ACHN (cell line): ENCODE measurements around the gene GNRH2.
A peak's percentile ranks its signal among the peaks of the same experiment; 100 is the strongest.
"Not testable (repeated sequence)": the region's sequence is repeated elsewhere in the genome, so short reads cannot be mapped to it uniquely, and the experiment has no call there.

Experiments
- DNase-seq: peaks from one replicate; pipeline ENCODE4 v3.0.0-alpha.2; 2015
- in situ Hi-C: cut with HindIII; loops from 2 replicates; pipeline ENCODE4 v1.10.0; 2017; ENCODE audit warnings: low sequenced_read_pairs, low pct_ligation_motif_present, low pct_unique_long_range_greater_than_20kb

GNRH2 gene, protein sequence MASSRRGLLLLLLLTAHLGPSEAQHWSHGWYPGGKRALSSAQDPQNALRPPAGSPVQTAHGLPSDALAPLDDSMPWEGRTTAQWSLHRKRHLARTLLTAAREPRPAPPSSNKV

DNA sequence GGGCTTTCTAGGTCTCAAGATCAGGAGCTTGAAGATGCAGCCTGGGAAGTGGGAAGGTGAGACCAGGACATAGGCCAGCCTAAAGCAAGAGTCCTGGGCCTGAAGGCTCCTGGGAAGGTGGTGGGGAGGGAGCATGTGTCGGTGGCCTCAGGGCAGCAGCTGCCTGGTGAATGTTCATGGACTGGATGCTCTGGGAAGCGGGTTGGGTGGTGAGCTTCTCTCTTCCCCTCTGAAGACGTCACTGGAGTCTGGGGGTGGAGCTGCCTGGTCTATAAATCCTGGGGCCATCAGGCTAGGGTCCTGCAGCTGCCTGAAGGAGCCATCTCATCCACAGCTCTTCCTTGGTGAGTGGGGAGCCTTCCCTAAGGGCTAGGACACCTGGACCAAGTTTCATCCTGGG is at the start of gene GNRH2:
TSS of gene GNRH2 (plus strand) at position 301 of the 400 bp plus-strand sequence. CDS start 793 bp downstream, outside the sequence.
- in situ Hi-C loops = no loop called here
- no peak for DNase-seq

DNA sequence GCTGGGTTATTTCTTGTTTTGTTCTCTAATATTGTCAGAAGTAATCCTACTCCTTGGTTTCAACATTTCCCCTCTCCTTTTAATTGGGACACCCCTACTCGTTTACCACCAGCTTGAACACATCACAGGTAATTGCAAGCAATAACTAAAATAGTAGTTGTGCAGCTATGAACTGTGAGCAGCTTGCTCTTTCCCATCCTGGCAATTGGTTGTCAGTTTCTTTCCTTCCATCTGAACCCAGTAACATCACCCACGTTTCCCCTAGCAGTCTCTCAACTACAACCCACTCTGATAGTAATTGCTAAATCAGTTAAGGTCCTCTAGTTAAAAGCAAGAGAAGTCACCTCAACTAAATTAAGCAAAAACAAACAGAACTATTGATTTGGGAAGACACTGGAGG is 47.6 kb upstream of the GNRH2 start:
- in situ Hi-C loops = no loop called here
- no peak for DNase-seq

DNA sequence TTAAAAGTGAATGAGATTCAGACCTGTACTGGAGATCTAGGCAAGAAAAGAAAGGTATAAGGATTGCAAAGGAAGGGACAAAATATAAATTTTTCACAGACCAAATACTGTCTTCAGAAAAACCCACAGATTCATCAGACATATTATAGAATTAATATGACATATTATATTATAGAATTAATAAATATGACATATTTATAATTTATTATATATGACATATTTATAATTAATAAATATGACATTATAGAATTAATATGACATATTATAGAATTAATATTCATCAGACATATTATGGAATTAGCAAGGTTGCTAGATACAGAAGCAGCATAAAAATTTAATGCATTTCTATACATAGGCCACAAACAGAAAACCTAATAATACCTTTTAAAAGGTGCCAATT is 44.7 kb upstream of the GNRH2 start:
- in situ Hi-C loops = no loop called here
- DNase-seq = no peak

DNA sequence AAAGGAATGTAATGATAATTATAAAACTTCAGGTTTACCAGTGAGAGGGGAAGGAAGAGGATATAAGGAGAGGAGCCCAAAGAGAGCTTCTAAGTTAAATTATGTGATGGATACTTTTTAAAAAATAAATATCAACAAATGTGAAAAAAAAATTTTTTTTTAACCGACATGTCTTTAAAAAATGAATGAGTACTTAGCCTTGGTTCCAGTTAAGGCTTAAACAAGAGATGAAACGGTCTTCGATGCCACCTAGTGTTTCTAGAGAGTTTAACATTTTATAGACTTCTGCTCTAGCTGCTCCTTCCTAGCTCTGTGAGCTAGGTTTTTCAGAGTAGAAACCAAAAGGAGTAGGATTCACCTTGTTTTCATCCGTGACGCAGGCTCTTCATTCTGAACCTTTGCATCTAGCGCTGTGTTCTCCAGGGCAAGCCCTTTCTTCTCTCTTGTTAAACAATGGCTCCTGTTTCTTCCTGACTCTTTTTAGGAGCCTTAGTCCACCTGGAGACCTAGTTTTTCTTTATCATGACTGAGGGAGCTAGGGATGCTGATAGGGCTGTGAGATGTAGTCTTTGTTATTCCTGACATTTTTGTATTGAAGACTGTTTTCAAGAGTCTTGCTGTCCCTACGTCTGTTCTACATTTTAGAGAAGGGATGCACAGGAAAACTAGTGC is 42.4 kb upstream of the GNRH2 start:
- peak; percentile 73 for DNase-seq
- in situ Hi-C loops = no loop called here

DNA sequence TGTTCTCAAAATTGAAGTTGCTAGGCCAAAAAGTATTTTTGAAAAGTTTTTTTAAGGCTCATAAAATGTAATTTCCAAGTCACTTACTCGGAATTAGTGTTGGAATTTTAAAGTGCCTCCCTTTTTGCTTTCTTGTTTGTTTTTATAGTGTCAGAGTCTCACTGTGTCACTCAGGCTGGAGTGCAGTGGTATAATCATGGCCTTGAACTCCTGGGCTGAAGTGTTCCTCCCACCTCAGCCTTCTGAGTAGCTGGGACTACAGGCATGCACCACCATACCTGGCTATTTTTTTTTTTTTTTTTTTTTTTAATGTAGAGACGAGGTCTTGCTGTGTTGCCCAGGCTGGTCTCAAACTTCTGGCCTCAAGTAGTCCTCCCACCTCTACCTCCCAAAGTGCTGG is 40.0 kb upstream of the GNRH2 start:
- in situ Hi-C loops = no loop called here
- DNase-seq = no peak

DNA sequence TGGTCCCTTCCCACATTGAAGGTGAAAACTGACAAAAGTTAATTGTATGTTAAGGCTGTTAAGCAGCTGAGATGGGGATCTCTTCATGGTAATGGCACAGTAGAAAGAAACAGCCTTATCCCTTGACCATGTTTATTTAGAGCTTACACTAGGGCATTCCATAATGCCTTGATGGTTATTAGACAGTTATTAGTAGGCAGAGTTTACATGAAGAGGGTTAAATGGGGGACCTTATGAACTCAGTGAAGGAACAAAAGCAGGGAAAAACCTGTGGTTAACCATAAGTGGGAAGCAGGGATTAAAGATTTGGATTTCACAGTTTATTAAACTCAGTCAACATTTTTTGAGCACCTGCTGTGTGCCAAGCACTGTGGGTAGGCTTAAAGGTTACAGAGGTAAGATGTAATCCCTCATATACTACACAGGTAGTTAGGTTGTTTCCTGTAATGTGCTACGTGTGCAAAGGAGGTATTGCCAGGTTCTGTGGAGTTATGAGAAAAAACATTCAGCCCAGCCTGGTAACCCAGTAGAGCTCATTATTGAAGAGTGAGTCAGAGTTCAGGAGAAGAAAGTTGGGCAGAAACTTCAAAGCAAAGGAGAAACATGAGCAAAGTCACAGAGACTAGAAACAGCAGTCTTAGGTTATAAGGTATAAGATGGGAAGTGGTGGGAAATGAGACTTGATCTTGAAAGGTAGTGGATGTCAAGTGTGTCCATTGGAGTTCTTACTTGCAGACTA is 32.3 kb upstream of the GNRH2 start:
- peak; percentile 32 for DNase-seq
- in situ Hi-C loops = no loop called here

DNA sequence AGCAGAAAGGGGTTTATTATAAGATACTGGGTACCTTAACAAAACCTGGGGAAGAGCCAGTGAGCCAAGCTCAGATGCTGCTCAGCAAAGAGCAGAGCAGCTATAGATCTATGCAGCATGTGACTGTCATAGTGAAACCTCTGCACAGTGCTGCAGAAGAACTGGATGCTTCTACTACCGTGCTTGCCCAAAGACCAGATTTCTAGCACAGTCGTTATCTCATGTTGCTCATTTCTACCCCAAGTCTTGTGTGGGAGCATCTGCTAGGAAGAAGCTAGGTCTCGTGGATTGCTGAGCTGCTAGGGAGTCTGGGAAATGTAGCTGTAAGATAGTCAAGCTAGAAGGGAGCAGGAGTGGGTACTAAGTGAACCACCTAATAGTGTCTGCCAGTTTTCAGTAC is 31.7 kb upstream of the GNRH2 start:
- DNase-seq = no peak
- in situ Hi-C loops = no loop called here

DNA sequence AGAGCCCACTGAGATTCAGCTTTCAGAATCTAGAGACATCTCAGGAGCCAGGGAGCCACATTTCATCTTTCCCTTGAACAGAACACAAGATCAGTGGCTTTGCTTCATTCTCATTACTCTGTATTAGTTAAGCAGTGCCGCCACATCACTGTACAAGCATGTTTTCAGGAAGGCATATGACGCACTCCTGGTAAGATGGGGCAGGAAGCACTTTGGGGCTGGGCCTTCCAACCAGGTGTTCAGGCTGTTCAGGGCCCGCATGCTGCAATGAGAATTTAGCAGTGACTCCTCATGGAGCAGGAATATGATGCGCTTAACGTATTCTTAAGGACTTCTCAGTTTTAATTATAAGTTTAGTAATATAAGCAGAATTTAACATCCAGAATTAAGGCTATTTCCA is 29.7 kb upstream of the GNRH2 start:
- in situ Hi-C loops = no loop called here

DNA sequence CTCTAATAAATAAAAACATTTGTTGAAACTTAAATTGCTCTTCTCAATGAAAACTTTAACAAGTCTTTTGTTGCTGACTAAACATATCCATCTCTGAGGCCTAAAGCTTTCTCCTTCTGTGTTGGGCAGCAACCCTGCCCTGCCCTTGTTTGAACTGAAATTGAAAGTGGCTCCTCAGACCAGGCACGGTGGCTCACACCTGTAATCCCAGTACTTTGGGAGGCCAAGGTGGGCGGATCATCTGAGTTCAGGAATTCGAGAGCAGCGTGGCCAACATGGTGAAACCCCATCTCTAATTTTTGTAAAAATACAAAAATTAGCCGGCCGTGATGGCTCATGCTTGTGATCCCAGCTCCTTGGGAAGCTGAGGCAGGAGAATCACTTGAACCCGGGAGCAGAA is 29.2 kb upstream of the GNRH2 start:
- in situ Hi-C loops = no loop called here
- no peak for DNase-seq

More for the DNA sequence above, 29.7 kb upstream of the GNRH2 start:
- DNase-seq = no peak

DNA sequence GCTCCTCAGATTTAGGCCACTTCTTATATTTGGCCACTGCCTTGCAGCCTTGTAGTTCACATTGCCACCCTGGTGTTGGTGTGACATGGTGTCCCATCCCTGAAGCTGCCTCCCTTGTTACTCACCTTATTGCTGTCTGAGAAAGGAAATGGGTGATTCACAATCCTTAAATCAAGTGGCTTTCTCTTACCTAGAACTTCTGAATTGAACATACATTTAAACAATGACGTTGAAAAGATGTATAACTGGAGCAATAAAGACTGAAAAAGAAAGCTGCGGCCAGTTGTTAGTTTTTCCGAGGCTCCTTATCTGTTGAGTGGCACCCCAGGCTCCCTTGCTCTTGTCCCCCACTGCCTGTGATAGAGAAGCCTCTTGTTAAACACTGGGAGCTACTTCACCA is 28.8 kb upstream of the GNRH2 start:
- DNase-seq = no peak
- in situ Hi-C loops = no loop called here

DNA sequence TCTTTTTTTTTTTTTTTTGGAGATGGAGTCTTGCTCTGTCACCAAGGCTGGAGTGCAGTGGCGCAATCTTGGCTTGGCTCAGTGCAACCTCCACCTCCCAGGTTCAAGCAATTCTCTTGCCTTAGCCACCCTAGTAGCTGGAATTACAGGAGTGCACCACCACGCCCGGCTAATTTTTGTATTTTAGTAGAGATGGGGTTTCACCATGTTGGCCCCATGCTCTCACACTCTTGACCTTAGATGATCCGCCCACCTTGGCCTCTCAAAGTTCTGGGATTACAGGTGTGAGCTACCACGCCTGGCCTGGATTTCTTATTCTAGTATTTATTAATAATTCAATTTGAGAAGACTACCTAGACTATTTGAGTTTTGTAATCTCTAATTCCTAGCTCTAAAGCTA is 28.1 kb upstream of the GNRH2 start:
- in situ Hi-C loops, DNase-seq: not testable (repeated sequence)

DNA sequence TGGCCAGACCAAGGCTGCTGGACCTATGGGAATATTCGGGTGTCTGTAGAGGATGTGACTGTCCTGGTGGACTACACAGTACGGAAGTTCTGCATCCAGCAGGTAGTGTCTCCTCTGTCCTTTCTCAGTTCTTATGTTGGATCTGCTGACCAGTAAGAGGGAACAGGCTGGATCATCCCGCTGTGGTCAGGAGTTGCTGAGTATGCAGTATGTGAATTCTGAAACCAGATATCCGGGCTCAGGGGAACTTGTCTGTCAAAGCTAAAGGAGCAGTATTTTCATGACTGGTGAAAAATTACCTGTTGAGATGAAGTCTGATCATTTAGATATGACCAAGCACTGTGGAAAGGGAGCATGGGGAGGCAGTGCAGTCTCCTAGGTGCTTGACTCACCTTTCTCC is 22.1 kb upstream of the GNRH2 start:
- in situ Hi-C loops = no loop called here
- no peak for DNase-seq

DNA sequence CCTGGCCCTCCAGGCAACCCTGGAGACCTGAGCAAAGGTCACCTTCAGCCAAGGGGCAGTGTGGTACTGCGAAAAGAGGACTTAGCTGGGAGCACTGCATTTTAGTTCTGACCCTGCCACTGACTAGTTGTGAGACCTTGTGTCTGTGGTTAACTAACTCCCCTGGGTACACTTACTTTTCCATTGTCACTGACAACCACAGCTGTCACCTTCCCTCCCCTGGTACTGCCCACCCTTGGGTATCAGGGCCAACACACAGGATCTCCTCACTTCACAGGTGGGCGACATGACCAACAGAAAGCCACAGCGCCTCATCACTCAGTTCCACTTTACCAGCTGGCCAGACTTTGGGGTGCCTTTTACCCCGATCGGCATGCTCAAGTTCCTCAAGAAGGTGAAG is 21.6 kb upstream of the GNRH2 start:
- in situ Hi-C loops = no loop called here

DNA sequence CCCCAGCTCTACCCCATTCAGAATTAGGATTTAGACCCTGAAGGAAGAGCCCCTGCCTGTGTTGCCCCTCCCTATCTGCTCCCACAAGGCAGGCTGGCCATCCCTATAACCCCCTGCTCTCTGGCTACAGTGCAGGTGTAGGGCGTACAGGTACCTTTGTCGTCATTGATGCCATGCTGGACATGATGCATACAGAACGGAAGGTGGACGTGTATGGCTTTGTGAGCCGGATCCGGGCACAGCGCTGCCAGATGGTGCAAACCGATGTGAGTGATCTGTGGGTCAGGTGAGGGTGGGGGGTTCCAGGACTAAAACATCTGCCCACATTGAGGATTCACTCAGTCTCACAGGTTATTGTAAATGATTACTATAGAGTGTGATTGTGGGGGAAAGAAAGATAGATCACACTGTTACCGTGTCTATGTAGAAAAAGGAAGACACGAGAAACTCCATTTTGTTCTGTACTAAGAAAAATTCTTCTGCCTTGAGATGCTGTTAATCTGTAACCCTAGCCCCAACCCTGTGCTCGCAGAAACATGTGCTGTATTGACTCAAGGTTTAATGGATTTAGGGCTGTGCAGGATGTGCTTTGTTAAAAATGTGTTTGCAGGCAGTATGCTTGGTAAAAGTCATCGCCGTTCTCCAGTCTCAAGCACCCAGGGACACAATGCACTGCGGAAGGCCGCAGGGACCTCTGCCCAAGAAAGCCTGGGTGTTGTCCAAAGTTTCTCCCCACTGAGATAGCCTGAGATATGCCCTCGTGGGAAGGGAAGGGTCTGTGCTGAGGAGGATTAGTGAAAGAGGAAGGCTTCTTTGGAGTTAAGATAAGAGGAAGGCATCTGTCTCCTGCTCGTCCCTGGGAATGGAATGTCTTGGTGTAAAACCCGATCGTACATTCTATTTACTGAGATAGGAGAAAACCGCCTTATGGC is 20.6 kb upstream of the GNRH2 start:
- in situ Hi-C loops, DNase-seq: not testable (repeated sequence)

More for the DNA sequence above, 21.6 kb upstream of the GNRH2 start:
- DNase-seq = no peak

DNA sequence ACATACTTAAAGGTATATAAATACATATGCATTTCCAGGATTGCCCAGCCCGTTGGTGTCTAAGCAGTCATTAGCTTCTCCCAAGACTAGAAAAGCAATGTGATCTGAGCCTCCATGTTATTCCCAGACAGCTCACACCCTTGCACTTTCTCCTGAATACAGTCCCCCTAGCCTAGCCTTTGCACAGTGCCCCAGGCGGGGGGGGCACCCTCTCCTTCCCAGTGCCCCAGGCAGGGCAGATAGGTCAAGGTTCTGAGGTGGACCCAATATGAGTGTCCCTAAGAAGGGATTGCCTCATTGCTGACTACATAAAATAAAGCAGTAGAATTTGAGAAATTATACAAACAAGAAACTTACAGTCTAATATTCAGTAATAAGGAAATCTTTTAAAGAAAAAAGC is 15.4 kb upstream of the GNRH2 start:
- no peak for DNase-seq
- in situ Hi-C loops = no loop called here

DNA sequence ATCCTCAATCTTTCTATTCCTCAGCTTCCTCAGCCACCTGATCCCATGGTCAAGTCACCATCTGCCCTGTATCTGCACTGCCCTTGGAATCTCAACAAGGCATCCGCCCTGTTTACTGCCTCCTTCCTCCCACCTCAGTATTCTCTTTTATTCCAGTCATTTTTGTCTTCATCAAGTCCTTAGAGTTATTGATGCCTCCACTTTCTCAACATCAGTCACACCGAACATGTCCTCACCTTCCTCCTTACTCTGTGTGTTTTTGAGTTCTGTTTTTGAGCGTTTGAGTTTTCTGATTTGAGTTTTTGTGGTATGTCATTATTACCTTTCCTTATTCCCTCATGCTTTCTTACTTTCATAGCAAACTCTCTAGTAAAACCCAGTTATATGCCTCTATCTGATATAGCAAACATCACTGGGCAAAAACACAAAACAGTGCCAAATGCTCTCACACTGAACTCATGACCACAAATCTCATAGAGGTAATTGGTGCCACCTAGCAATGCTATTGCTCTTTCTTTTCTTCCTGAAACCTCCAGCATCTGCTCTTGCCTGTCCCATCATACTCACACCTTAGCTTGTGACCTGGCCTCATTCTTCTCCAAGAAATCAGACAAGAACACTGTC is 11.8 kb upstream of the GNRH2 start:
- DNase-seq = no peak
- in situ Hi-C loops = no loop called here

DNA sequence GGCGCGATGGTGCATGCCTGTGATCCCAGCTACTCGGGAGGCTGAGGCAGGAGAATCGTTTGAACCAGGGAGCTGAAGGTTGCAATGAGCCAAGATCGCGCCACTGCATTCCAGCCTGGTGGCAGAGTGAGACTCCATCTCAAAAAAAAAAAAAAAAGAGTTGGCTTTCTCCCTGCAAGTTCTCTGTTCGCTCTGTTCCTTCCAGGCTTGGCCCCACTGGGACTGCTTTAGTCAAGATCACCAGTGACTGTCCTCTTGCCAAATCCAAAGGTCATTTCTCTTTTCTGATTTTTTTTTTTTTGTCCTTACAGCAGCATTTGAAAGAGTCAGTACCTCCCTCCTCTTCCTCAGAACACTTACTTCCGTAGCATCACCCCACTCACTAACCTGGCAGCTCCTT is 10.8 kb upstream of the GNRH2 start:
- no peak for DNase-seq
- in situ Hi-C loops = no loop called here

DNA sequence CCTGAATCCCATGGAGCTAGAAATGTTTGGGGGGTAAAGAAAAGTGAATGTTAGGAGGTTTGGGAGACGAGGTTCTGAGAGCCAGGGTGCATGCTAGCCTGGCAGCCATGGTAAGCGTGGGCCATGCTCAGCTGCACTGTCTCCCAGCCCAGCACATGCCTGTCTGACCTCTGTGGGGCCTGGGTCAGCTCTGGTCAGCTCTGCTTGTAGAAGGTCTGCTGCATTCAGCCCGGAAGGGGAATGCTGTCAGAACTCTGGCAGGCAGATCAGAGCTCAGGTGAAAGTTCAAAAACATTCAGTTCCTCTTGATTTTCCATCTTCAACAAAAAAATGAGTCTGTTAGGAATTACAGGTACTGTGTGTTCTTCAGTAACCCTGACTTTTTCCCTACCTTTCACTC is 5.8 kb upstream of the GNRH2 start:
- DNase-seq = no peak
- in situ Hi-C loops = no loop called here

DNA sequence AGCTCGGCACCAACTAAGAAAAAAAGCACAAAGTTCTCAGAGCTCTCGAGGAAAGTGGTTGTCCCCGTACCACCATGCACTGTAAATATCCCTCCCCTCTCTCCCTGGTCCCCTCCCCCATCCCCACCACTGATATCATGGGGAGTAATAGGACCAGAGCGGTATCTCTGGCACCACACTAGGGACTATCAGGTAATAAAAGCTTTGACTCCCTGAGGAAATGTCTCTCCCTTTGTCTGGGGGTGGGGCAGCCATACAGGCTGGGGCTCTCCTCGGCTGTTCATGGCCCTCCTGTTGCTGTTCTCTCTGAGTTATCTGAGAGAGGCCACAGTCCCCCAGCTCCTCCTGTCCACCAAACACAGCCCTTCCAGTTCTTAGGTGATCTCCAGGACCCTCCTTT is 5.0 kb upstream of the GNRH2 start:
- DNase-seq = no peak
- in situ Hi-C loops = no loop called here
